ENCODE data around the gene GSTP1. TPM values are rescaled to one million over a fixed set of nuclear protein-coding genes. Genes with fewer than 3 reads are reported as not detected.

The GSTP1 gene
- total RNA-seq, 4 donors from 2014 or later, result 514 to 845 (median 628) TPM

DNA sequence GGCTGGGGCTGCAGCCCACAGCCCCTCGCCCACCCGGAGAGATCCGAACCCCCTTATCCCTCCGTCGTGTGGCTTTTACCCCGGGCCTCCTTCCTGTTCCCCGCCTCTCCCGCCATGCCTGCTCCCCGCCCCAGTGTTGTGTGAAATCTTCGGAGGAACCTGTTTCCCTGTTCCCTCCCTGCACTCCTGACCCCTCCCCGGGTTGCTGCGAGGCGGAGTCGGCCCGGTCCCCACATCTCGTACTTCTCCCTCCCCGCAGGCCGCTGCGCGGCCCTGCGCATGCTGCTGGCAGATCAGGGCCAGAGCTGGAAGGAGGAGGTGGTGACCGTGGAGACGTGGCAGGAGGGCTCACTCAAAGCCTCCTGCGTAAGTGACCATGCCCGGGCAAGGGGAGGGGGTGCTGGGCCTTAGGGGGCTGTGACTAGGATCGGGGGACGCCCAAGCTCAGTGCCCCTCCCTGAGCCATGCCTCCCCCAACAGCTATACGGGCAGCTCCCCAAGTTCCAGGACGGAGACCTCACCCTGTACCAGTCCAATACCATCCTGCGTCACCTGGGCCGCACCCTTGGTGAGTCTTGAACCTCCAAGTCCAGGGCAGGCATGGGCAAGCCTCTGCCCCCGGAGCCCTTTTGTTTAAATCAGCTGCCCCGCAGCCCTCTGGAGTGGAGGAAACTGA is 731 bp downstream of the GSTP1 start:
- H3K4me3 ChIP-seq, result peak overlapping the region; percentile 89 to 93
- peaks cover 2% of the 10 kb centered on the region for H3K27me3 ChIP-seq
- 0 to 11% methylated on average over 4 to 13 of the region's 33 CpGs for WGBS, 2 donors (ENCODE audit: low coverage in 1 of 2)
- TF ChIP-seq EP300 (IDR thresholded peaks at IDR 0.05) (no peak), POLR2AphosphoS5 (IDR thresholded peaks at IDR 0.05) (peak; percentile 45), POLR2A (IDR thresholded peaks at IDR 0.05) (peak in 1 of 2 donors; percentile 18)
- TF ChIP-seq, protein P1, sequence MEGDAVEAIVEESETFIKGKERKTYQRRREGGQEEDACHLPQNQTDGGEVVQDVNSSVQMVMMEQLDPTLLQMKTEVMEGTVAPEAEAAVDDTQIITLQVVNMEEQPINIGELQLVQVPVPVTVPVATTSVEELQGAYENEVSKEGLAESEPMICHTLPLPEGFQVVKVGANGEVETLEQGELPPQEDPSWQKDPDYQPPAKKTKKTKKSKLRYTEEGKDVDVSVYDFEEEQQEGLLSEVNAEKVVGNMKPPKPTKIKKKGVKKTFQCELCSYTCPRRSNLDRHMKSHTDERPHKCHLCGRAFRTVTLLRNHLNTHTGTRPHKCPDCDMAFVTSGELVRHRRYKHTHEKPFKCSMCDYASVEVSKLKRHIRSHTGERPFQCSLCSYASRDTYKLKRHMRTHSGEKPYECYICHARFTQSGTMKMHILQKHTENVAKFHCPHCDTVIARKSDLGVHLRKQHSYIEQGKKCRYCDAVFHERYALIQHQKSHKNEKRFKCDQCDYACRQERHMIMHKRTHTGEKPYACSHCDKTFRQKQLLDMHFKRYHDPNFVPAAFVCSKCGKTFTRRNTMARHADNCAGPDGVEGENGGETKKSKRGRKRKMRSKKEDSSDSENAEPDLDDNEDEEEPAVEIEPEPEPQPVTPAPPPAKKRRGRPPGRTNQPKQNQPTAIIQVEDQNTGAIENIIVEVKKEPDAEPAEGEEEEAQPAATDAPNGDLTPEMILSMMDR (IDR thresholded peaks at IDR 0.05), result peak in 1 of 4 experiments; percentile 11
- H3K27ac ChIP-seq, result peak overlapping the region; percentile 96 to 100 (median 96)
- peaks cover 0 to 34% (median 7%) of the 10 kb centered on the region in 3 donors for H3K4me1 ChIP-seq
- ATAC-seq, result peak; percentile 71
- peaks cover 0 to 49% of the 10 kb centered on the region in 2 donors for H3K36me3 ChIP-seq
- no peaks in the 10 kb centered on the region for H3K9me3 ChIP-seq

DNA sequence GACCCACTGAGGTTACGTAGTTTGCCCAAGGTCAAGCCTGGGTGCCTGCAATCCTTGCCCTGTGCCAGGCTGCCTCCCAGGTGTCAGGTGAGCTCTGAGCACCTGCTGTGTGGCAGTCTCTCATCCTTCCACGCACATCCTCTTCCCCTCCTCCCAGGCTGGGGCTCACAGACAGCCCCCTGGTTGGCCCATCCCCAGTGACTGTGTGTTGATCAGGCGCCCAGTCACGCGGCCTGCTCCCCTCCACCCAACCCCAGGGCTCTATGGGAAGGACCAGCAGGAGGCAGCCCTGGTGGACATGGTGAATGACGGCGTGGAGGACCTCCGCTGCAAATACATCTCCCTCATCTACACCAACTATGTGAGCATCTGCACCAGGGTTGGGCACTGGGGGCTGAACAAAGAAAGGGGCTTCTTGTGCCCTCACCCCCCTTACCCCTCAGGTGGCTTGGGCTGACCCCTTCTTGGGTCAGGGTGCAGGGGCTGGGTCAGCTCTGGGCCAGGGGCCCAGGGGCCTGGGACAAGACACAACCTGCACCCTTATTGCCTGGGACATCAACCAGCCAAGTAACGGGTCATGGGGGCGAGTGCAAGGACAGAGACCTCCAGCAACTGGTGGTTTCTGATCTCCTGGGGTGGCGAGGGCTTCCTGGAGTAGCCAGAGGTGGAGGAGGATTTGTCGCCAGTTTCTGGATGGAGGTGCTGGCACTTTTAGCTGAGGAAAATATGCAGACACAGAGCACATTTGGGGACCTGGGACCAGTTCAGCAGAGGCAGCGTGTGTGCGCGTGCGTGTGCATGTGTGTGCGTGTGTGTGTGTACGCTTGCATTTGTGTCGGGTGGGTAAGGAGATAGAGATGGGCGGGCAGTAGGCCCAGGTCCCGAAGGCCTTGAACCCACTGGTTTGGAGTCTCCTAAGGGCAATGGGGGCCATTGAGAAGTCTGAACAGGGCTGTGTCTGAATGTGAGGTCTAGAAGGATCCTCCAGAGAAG is 1.6 kb downstream of the GSTP1 start:
- WGBS, 2 donors (ENCODE audit: low coverage in 1 of 2), result 42 to 75% methylated on average over 2 to 8 of the region's 21 CpGs
- H3K36me3 ChIP-seq, result peaks cover 0 to 53% of the 10 kb centered on the region in 2 donors
- ATAC-seq, result no peak
- peak overlapping the region; percentile 96 to 100 (median 96) for H3K27ac ChIP-seq
- H3K4me3 ChIP-seq, result peak overlapping the region; percentile 89 to 93
- TF ChIP-seq POLR2AphosphoS5 (IDR thresholded peaks at IDR 0.05) (no peak), EP300 (IDR thresholded peaks at IDR 0.05) (no peak), POLR2A (IDR thresholded peaks at IDR 0.05) (no peak)
- TF ChIP-seq, protein P1 (IDR thresholded peaks at IDR 0.05), result no peak
- no peaks in the 10 kb centered on the region for H3K27me3 ChIP-seq
- H3K4me1 ChIP-seq, result peaks cover 0 to 34% (median 7%) of the 10 kb centered on the region in 3 donors
- H3K9me3 ChIP-seq, result no peaks in the 10 kb centered on the region

DNA sequence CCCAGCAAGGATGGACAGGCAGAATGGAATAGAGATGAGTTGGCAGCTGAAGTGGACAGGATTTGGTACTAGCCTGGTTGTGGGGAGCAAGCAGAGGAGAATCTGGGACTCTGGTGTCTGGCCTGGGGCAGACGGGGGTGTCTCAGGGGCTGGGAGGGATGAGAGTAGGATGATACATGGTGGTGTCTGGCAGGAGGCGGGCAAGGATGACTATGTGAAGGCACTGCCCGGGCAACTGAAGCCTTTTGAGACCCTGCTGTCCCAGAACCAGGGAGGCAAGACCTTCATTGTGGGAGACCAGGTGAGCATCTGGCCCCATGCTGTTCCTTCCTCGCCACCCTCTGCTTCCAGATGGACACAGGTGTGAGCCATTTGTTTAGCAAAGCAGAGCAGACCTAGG is 2.3 kb downstream of the GSTP1 start:
- Histone ChIP-seq H3K9me3 (no peaks in the 10 kb centered on the region), H3K27me3 (no peaks in the 10 kb centered on the region), H3K4me3 (no peak overlapping the region), H3K27ac (peak overlapping the region in 1 of 4 donors; percentile 96), H3K4me1 (peaks cover 0 to 34% (median 7%) of the 10 kb centered on the region in 3 donors), H3K36me3 (peaks cover 0 to 53% of the 10 kb centered on the region in 2 donors)
- ATAC-seq, result no peak
- WGBS, 2 donors (ENCODE audit: low coverage in 1 of 2), result 86 to 90% methylated on average over 2 to 3 of the region's 4 CpGs
- no peak for TF ChIP-seq POLR2AphosphoS5 (IDR thresholded peaks at IDR 0.05)
- TF ChIP-seq EP300 (IDR thresholded peaks at IDR 0.05), result no peak
- TF ChIP-seq, protein P1 (IDR thresholded peaks at IDR 0.05), result no peak
- TF ChIP-seq POLR2A (IDR thresholded peaks at IDR 0.05), result no peak

DNA sequence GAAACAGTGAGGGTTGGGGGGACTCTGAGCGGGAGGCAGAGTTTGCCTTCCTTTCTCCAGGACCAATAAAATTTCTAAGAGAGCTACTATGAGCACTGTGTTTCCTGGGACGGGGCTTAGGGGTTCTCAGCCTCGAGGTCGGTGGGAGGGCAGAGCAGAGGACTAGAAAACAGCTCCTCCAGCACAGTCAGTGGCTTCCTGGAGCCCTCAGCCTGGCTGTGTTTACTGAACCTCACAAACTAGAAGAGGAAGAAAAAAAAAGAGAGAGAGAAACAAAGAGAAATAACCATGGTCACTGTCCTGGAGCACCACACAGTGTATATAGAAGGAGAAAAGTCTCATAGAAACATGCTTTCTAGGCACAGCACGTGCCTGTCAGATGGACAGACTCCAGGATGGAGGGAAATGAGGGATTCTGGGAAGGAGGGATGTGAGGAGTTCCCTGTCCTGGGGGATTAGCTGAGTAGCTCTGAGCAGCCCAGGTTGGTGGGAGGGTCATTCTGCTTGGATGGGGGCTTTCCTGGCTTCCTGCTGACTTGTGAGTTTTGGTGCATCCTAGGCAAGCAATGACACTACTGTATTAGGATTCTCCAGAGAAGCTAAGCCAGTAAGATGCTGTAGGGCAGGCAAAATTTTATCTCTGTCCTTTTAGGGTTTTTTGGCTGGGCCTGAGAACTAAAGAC is 3.1 kb downstream of the GSTP1 start:
- WGBS, 2 donors (ENCODE audit: low coverage in 1 of 2), result 47 to 90% methylated on average over 2 to 3 of the region's 5 CpGs
- TF ChIP-seq, protein P1 (IDR thresholded peaks at IDR 0.05), result no peak
- no peak for TF ChIP-seq EP300 (IDR thresholded peaks at IDR 0.05)
- Histone ChIP-seq H3K27ac (peak overlapping the region in 1 of 4 donors; percentile 96), H3K4me3 (no peak overlapping the region), H3K27me3 (no peaks in the 10 kb centered on the region), H3K9me3 (no peaks in the 10 kb centered on the region), H3K36me3 (peaks cover 0 to 53% of the 10 kb centered on the region in 2 donors), H3K4me1 (peaks cover 0 to 34% (median 7%) of the 10 kb centered on the region in 3 donors)
- ATAC-seq, result no peak
